HG02840 (cell line): ENCODE results near the gene ACBD7.

Experiments
- ATAC-seq: cut with Tn5 transposase; IDR thresholded peaks from one replicate; pipeline ENCODE4 v1.9.1; 2021; ENCODE audit warnings: mild to moderate bottlenecking, moderate library complexity, moderate number of reproducible peaks; ENCODE audit not compliant: unreplicated experiment, low FRiP score

ACBD7 gene

DNA sequence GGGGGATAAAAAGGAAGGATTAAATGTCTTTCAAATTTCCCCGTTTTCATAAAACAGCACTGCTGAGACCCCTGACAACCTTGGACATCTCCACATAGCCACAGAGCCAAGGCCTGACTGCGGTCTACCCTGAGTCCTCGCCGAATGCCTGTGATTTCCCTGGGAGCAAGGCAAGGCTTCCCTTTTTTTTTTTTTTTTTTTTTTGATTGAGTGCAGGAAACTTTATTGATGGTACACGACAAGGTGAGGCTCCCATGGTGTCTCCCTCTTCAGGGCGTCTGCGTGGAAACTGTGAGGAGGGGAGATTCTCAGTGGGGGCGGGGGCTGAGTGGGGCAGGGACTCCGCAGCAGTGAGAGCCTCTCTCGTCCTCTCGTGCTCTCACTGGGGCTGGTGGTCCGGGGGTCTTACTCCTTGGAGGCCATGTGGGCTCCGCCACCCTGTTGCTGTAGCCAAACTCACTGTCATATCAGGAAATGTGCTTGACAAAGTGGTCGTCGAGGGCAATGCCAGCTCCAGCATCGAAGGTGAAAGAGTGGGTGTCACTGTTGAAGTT, 4.4 kb upstream of the ACBD7 start:
- ATAC-seq, result no peak

DNA sequence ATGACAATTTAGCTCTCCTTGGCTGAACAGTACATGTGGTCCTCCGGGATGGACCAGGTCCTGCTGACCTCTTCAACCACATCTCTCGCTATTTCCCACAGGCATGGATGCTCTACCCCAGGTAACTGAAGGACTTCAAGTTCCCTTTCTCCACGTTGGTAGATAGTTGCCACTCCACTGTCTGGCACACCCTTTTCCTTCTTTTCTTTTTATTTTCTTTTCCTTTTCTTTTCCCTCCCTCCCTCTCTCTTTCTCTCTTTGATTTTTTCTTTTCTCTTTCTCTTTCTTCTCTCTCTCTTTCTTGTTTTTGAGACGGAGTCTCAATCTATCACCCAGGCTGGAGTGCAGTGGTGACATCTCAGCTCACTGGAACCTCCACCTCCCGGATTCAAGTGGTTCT, 2.8 kb upstream of the ACBD7 start:
- no peak for ATAC-seq

DNA sequence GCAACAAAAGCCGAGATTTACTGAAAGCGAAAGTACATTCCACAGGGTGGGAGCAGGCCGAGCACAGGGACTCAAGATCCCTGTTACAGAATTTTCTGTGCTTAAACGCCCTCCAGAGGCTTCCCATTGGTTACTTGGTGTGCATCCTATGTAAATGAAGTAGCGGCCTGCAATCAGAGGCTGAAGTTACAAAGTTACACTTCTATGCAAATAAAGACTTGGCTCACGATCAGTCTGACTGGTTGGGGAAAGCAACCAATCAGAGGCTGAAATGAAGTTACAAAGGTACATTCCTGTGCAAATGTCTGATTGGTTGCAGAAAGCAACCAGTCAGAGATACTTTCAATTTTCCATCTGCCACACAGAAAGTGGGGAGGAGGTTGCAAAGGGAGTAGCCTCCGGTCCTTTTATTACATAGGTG, 4.1 kb downstream of the ACBD7 start:
- ATAC-seq, result no peak

DNA sequence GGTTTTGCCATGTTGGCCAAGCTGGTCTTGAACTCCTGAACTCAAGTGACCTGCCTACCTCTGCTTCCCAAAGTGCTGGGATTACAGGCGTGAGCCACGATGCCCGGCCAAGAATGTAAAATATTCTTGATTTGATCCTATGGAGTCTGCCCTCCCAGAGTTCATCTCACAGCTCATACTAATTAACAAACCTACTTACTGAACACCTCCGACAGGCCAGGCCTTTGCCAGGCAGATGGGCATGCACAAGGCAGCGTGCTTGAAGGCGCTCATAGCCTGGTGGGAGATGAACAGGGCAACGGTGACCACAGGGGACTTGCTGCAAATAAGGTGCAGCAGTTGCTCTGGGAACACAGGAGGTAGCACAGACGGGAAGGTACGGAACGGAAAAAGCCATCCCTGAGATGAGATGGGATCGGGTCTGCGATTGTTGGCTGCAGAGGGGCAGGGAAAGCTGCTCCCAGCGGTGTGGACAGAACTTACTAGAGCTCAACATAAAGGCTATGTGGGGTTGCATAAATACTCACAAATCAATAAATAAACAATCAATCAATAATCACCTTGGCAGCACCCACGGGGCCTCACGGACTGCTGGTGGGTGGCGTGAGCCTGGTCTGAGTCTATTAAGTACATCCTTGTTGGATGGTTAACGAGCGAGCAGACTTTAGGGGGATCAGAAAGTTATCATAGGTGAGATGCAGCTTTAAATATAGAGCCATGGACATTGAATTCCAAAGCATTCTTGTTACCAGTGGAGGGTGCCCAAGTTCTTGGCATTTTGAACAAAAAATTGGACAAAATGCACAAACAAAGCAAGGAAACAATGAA, 4.7 kb downstream of the ACBD7 start:
- no peak for ATAC-seq

DNA sequence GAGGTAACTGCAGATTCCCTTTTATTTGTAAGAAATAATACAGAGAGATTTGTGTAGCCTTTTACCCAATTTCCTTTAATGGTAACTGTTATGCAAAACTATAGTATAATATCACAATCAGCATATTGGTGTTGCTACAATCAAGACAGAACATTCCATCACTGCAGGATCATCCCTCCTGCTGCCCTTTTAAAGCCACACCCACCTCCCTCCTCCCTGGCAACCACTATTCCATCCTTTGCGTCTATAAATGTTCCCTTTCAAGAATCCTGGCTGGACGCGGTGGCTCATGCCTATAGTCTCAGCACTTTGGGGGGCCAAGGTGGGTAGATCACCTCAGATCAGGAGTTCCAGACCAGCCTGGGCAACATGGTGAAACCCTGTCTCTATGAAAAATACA, 13.2 kb downstream of the ACBD7 start:
- no peak for ATAC-seq

DNA sequence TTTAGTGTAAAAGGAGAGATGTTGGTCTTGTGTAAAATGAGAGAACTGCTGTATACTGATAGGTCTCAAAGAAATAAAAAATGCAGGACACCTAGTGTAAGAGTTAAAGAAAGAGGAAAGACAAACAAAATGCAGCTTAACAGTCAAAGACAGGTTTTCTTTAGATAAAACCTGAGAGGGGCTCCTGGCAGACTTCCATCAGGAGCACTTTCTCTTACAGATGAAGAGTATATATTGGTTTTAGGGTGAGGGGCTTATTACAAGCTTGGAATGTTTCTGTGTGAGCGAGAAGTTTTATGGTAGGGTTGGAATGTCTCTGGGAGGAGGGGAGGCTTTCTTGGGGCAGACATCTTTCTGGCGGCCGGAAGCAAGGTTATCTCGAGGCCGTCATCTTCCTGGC, 16.2 kb downstream of the ACBD7 start:
- ATAC-seq, result no peak

DNA sequence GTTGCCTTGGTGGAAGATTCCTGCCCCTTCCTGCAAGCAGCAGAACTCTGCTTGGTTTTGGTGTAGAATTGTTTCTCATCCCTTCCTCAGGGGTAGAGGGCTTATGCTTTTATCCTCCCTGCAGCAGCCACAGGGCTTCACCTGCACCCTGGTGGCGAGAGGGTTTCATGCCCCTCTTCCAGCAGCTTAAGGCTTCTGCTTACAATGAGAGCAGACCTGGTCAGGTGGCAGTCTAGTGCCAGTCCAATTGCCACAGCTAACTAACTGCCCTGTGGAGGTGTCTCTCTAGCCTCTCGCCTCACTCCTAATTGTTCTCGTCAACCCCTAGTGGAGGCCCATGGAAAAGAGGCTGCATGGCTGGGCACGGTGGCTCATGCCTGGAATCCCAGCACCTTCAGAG, 19.3 kb downstream of the ACBD7 start:
- no peak for ATAC-seq

DNA sequence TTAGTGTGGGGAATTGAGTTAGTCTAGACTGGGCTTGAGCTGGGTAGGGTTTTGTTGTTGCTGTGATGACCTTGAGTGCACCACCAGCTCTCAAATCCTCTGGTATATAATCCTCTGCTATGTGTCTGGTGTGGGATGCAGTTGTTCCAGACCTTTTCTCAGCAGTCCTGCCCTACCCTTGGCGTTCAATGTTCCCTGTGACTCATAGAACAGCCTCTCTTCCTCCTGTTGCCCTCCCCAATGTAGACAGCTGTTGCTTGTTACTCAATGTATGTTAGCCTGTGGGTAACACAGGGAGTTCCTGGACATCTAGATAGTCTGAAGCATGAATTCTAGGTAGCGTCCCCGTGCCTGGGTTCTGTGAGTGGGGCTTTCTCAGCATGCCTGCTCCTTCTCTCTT, 19.8 kb downstream of the ACBD7 start:
- no peak for ATAC-seq

DNA sequence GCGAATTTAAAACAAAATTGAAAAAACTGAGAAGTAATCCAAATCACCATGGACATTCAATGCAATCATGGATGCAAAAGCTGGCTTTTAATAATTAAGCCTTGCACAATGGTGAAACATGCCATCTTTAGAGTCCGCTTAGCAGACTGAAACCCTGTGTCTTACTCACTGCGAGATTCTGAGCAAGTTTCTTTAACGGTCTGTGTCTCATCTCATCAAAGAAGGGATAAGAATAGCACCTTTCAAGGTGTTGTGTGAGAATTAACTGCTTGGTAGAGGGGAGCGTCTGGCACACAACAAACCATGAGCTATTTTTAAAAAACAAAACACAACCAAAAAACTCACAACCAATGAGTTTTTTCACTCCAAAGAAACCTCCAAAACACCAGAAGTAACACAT, 21.4 kb downstream of the ACBD7 start:
- ATAC-seq, result no peak

DNA sequence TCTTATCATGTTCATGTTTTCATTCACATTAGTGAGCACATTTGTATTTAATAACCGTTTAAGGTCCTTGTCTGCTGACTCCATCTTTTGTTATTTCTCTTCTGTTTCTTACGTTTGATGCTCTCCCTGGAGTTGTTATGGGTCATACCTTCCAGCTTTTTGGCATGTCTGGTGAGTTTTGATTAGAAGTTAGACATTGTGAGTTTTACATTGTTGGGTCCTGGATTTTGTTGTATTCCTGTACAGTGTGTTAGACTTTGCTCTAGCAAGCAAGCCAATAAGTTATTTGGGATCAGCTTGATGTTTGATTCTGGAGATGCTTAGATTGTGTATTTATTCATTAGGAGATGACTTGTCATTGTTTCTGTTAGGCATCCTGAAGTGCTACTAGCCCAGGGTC, 27.9 kb downstream of the ACBD7 start:
- ATAC-seq, result no peak

DNA sequence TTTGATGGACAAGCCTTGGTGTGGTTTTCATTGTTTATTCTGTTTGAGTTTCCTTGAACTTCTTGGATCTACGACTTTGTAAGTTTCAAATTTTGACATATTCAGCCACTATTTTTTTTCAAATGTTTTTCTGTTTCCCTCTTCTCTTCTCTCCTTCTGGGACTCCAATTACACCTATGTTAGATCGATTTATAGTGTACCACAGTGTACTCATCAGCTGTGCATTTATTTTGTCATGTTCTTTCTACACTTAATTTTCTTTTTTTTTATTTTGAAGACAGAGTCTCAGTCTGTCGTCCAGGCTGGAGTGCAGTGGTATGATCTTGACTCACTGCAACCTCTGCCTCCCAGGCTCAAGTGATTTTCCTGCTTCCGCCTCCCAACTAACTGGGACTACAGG, 28.7 kb downstream of the ACBD7 start:
- no peak for ATAC-seq

DNA sequence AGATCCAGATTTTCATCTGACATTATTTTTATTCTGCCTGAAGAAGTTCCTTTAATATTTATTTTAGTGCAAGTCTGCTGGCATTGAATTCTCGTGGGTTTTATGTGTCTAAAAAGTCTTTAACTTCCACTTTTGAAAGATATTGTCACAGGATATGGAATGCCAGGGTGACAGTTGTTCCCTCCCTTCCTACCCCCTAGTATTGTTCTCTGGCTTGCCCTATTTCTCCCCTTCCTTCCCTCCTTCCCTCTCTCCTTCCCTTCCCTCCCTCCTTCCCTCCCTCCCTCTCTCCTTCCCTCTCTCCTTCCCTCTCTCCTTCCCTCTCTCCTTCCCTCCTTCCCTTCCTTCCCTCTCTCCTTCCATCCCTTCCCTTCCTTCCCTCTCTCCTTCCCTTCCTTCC, 29.9 kb downstream of the ACBD7 start:
- no peak for ATAC-seq

DNA sequence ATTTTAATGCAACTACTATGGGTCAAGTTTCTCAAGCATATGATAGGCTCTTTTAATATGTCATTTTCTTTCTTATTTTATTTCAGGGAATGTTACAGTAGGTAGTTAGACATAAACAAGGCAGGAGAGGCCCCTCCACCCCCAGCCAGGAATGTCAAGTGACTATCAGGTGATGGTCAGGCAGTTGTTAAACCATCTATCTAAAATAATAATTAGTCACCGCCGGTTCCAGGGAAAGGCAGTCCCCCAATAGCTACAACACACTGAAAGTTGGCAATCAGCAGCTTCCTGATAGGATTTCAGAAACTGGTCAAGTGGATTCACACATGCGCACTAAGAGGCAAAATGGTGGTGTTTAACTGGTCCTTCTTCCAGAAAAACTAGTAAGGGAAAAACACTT, 35.5 kb downstream of the ACBD7 start:
- ATAC-seq, result no peak

DNA sequence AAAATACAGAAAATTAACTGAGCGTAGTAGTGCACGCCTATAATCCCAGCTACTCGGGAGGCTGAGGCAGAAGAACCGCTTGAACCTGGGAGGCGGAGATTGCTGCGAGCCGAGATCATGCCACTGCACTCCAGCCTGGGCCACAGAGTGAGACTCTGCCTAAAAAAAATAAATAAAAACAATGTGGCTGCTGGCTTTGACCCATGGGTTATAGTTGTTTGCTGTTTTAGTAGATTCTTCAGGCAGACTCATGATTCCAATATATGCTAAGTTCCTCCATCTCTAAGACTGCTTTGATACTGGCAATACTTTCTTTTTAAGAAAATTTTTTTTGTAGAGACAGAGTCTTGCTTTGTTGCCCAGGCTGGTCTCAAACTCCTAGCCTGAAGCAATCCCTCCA, 36.5 kb downstream of the ACBD7 start:
- no peak for ATAC-seq

DNA sequence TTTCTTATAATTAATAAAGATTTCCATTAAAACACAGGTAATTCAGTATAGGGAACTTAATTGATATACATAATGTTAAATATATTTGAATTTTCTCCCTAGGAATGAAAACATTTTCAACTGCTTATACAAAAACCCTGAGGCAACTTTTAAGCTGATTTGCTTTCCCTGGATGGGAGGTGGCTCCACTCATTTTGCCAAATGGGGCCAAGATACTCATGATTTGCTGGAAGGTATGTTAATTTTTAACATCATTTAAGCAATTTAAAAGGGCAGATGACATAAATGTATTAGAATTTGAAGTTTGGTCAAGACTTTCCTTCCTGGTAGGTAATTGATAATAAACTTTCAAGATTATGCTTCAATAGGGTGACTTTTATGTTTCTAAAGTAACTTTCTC, 39.0 kb downstream of the ACBD7 start:
- no peak for ATAC-seq

DNA sequence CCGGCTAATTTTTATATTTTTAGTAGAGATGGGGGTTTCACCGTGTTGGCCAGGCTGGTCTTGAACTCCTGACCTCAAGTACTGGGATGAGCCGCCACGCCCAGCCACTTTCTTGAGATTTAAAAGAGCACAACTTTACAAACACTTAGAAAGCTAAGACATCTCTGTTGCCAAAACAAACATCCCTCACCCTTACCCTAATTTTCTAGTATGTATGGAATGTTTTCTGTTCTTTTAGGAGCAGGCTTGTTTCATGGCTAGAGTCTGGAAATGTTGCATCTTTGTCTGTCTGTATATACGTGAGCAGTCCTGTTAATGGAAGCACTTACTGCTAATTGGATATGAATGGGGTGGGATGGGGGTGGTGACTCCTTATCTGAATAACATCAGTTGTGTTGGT, 42.0 kb downstream of the ACBD7 start:
- ATAC-seq, result no peak

DNA sequence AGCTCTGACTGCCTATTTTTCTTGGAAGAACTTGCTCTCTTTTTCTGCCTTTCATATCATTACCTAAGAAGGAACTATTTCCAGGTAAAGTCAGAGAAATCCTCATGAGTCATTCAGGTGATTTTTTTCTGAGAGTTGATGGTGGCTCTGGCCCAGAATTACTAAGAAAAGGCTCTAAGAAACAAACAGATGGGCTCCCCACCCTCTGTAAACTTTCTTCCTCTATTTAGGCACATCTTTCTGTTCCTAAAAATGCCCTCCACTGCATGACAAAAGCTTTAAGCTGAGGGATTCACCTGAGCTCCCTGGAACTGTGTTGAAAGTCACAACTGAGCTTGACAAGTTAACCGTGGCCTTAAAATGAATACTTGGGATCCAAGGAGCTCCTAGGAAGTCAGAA, 43.2 kb downstream of the ACBD7 start:
- ATAC-seq, result no peak

DNA sequence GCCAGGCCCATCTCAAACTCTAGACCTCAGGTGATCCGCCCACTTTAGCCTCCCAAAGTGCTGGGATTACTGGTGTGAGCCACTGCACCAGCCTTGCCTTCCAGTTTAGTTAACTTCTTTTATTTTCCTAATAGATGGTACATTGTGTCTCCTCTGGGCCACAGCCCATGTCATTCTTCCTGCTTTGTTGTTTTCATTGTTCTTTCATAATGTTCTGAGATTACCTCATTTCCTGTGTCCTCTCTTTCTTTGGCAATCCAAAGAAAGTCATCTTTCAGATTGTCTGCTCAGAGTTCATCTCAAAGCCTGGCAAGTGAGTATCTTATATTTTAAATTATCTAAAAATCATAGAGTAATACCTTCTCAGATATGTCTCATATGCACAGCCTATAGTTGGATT, 44.9 kb downstream of the ACBD7 start, which contains the start of gene OLAH:
TSS of gene OLAH (plus strand) at position 270 of the 400 bp plus-strand sequence. CDS start 3,346 bp downstream, outside the sequence.
- no peak for ATAC-seq

DNA sequence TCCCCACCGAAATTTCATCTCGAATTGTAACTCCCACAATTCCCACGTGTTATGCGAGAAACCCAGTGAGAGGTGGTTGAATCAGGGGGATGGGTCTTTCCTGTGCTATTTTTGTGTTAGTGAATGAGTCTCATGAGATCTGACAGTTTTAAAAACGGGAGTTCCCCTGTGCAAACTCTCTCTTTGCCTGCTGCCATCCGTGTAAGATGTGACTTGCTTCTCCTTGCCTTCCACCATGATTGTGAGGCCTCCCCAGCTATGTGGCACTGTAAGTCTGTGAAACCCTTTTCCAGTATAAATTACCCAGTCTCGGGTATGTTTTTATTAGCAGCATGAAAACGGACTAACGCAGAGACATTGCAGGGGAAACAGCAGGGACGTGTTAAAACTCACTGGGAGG, 50.2 kb downstream of the ACBD7 start:
- no peak for ATAC-seq

DNA sequence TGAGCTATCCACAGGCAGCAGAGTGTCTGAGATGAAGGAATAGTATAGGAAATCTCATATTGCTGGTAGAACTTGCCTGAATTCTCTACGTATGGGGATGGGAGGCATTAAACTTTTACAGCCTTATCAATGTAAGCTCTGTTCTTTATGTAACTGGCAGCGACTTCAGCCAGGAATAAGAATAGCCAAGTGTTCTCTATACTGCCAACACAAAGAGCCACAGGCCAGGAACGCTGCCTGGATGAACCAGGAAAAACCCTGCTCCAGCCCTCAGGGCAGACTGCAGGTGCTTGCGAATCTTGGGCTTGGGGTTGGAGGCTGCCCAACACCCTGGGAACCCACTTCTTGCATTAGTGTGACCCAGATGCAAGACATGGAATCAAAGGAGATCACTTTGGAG, 50.9 kb downstream of the ACBD7 start:
- no peak for ATAC-seq

DNA sequence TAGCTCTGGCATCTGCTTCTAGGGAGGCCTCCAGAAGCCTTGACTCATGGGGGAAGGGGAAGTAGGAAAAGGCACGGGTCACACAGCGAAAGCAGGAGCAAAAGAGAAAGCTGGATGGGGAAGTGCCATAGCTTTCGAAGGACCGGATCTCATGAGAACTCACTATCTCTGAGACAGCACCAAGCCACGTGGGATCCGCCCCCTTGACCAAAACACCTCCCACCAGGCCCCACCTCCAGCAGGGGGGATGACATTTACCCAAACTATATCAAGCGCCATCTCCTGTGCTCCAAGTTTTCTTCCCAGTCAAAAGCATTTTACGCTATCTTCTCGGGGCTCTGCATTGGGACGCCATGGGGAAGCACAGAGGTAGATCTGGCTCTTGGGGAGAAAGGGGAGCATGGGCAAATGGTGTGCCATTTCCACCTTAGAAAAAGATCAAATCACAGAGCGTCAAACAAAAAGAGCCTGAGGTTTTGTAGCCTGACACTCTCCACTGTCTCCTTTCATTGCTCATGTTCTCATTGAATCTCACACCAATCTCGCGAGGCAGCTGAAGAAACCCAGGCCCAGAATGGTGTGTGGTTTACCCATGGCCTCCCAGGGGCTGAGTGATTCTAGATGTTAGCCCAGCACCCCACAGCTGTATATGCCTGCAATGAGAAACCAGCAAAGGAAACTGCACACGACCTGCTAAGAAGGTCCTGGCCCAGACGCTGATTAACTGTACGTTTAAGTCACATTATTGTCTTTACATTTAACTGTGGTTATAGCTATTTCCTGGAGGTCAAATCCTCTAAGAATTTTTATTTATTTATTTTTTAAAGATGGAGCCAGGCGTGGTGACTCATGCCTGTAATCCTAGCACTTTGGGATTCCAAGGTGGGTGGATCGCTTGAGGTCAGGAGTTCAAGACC, 52.9 kb downstream of the ACBD7 start:
- no peak for ATAC-seq
